ENCODE data around the gene ROR1.

Gene ROR1

DNA sequence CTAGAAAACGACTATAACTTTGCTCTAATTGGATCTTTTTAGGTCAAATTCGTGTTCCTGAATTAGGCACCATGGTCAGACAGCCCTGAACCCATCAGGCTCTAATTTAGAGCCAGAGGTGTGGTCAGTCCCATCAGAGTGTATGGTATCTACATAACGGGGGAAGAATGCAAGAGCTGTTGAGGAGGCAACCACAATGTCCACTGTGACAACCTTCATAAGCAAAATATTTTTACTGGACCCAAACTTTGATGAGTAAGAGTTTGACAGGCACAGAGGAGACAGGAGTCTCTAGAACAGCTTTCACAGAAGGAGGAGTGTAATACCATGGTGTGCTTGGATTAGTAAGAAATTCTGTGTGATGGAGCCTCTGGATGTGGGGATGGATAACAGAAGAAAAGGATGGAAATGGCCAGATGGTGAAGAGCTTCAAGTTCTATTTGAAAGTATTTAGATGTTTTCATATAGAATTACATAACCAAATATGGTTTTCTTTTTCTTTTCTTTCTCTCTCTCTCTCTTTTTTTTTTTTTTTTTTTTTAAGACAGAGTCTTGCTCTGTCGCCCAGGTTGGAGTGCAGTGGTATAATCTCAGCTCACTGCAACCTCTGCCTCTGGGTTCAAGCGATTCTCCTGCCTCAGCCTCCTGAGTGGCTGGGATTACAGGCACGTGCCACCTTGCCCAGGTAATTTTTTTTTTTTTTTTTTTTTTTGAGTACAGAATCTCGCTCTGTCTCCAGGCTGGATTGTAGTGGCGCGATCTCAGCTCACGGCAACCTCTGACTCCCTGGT is 454.5 kb downstream of the ROR1 start:
- no peak overlapping the region for H3K4me3 ChIP-seq (replicated peaks in 1 of 2; ENCODE audit: low read depth in 2 of 2, low read length in 2 of 2)
- DNase-seq (ENCODE audit: low read depth in 2 of 2): peak; percentile 13 to 83
- TF ChIP-seq, protein P1, sequence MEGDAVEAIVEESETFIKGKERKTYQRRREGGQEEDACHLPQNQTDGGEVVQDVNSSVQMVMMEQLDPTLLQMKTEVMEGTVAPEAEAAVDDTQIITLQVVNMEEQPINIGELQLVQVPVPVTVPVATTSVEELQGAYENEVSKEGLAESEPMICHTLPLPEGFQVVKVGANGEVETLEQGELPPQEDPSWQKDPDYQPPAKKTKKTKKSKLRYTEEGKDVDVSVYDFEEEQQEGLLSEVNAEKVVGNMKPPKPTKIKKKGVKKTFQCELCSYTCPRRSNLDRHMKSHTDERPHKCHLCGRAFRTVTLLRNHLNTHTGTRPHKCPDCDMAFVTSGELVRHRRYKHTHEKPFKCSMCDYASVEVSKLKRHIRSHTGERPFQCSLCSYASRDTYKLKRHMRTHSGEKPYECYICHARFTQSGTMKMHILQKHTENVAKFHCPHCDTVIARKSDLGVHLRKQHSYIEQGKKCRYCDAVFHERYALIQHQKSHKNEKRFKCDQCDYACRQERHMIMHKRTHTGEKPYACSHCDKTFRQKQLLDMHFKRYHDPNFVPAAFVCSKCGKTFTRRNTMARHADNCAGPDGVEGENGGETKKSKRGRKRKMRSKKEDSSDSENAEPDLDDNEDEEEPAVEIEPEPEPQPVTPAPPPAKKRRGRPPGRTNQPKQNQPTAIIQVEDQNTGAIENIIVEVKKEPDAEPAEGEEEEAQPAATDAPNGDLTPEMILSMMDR (IDR thresholded peaks at IDR 0.05; ENCODE audit: low read depth, low read length): no peak

DNA sequence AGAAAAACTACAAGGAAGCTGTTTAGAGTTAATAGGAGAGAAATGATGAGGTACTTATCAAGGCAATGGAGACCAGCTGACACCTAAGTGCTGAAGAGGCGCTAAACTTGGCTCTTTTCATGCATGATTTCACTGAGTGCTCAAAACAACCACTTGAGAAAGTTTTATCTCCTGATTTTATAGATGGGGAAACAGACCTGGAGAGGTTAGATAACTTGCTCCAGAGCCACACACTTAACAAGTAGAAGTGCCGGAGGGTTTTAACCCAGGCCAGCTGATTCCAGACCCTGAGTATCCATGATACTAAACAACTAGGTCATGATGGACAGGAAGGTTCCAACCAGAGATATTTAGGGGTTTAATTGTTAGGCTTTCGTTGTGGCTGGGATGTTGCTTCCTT is 455.5 kb downstream of the ROR1 start:
- TF ChIP-seq, protein P1 (IDR thresholded peaks at IDR 0.05; ENCODE audit: low read depth, low read length): no peak
- no peak for DNase-seq (ENCODE audit: low read depth in 2 of 2)
- H3K4me3 ChIP-seq (replicated peaks in 1 of 2; ENCODE audit: low read depth in 2 of 2, low read length in 2 of 2): no peak overlapping the region
